Right ventricle myocardium inferior (tissue), 1 donor: ENCODE measurements around the gene INS. TPM values are rescaled to one million over a fixed set of nuclear protein-coding genes. Genes with fewer than 3 reads are reported as not detected.
"Not testable (repeated sequence)": the region's sequence is repeated elsewhere in the genome, so short reads cannot be mapped to it uniquely, and the experiment has no call there.

ENCODE experiments used
- ATAC-seq: fragments of 200-7000 bp; cut with Tn5 transposase; one replicate; pipeline ENCODE4 v1.9.1; 2020; ENCODE audit warnings: mild to moderate bottlenecking, moderate library complexity
- DNase-seq: peaks from one replicate; pipeline ENCODE4 v3.0.0; 2021; ENCODE audit errors: missing footprints
- intact Hi-C: fragments of 100-400 bp; cut with DNase I; formaldehyde crosslinking; loops from one replicate; pipeline ENCODE4 v1.11.0; 2022
- total RNA-seq: library from RNA; stranded (reverse); fragmentation: NEBNext Ultra II Directional; extraction: Animal tissue kit (Norgen Biotek cat#: 25700); gene quantifications from one replicate; pipeline ENCODE4 v1.2.1, GENCODE V29; 2021
- donor health status: DM: no; HTN: yes; CAD: no; lungs with severe emphysema.

Gene INS
- total RNA-seq, 1 donor from 2014 or later = not detected

- ATAC-seq (no peak), DNase-seq (no peak)
- intact Hi-C loops = no loop called here
These were observed 31.7 kb downstream of the INS start for GRCh38 chr11:2129308-2129698.

GRCh38 chr11:2128511-2129307 is 32.3 kb downstream of the INS start:
- intact Hi-C loops = no loop called here
- no peak for DNase-seq
- ATAC-seq = no peak

- DNase-seq (no peak), ATAC-seq (no peak)
- intact Hi-C loops = no loop called here
These were observed 32.9 kb downstream of the INS start for GRCh38 chr11:2128130-2128510.

- no peak for DNase-seq
These were observed 33.4 kb downstream of the INS start for GRCh38 chr11:2127482-2128129.

GRCh38 chr11:2126520-2127085 is 34.4 kb downstream of the INS start:
- ATAC-seq (no peak), DNase-seq (no peak)
- intact Hi-C loops = no loop called here

More at GRCh38 chr11:2127482-2128129, 33.4 kb downstream of the INS start:
- intact Hi-C loops = no loop called here
- ATAC-seq = no peak

GRCh38 chr11:2124736-2125484 is 36.1 kb downstream of the INS start:
- ATAC-seq, intact Hi-C loops, DNase-seq: not testable (repeated sequence)

- peak; percentile 45 for DNase-seq
- intact Hi-C loops = no loop called here
These were observed 37.4 kb downstream of the INS start for GRCh38 chr11:2123628-2123960.

GRCh38 chr11:2122907-2123627 is 37.9 kb downstream of the INS start:
- no peak for DNase-seq
- no peak for ATAC-seq
- intact Hi-C loops = no loop called here

More at GRCh38 chr11:2123628-2123960, 37.4 kb downstream of the INS start:
- ATAC-seq = no peak

- no peak for ATAC-seq
- intact Hi-C loops = no loop called here
- no peak for DNase-seq
These were observed 38.6 kb downstream of the INS start for GRCh38 chr11:2122222-2122906.

GRCh38 chr11:2121227-2122130 is 39.5 kb downstream of the INS start:
- DNase-seq = no peak
- intact Hi-C loops = no loop called here
- ATAC-seq = no peak

- no peak for DNase-seq
- ATAC-seq = no peak
- intact Hi-C loops = no loop called here
These were observed 40.5 kb downstream of the INS start for GRCh38 chr11:2120359-2121100.

- intact Hi-C loops = no loop called here
- ATAC-seq (no peak), DNase-seq (no peak)
These were observed 42.3 kb downstream of the INS start for GRCh38 chr11:2118677-2119076.

GRCh38 chr11:2116680-2117079 is 44.3 kb downstream of the INS start:
- no peak for ATAC-seq
- intact Hi-C loops = no loop called here

GRCh38 chr11:2115308-2115707 is 45.7 kb downstream of the INS start:
- intact Hi-C loops = no loop called here
- no peak for ATAC-seq
- no peak for DNase-seq

More at GRCh38 chr11:2116680-2117079, 44.3 kb downstream of the INS start:
- peak; percentile 11 for DNase-seq

- ATAC-seq = no peak
- intact Hi-C loops = no loop called here
These were observed 46.4 kb downstream of the INS start for GRCh38 chr11:2114430-2115241.

GRCh38 chr11:2113776-2114175 is 47.2 kb downstream of the INS start:
- DNase-seq = peak; percentile 55
- ATAC-seq = no peak
- intact Hi-C loops = no loop called here

More at GRCh38 chr11:2114430-2115241, 46.4 kb downstream of the INS start:
- DNase-seq = peak; percentile 47
